Transverse colon (tissue), 3 donors: Measurements from ENCODE around the gene AHSG.

Experiments
- CTCF ChIP-seq, 5 experiments: fragments of 200-600 bp in 3 of 5; fragments of 450-650 bp in 2 of 5; sonication (generic) in 3 of 5; IDR thresholded peaks; 1 replicate in 2 of 5; 2 replicates in 3 of 5; pipeline ENCODE4 v1.5.1; 2016 to 2017; ENCODE audit warnings: antibody characterized with exemption in 5 of 5, inconsistent platforms in 3 of 5, mild to moderate bottlenecking in 2 of 5, moderate library complexity in 1 of 5
- POLR2A ChIP-seq: fragments of 450-650 bp; IDR thresholded peaks from one replicate; pipeline ENCODE4 v1.6.1; 2016; ENCODE audit warnings: antibody characterized with exemption, mild to moderate bottlenecking, moderate library complexity

GRCh38 chr3:186583831-186584230 is 29.0 kb upstream of the AHSG start:
- no peak for TF ChIP-seq CTCF (IDR thresholded peaks at IDR 0.05)
- TF ChIP-seq POLR2A = no peak
